ENCODE measurements around the gene PPP1R1B.

The PPP1R1B gene

GRCh38 chr17:39634384-39634871 lies 7.7 kb downstream of the PPP1R1B start:
- DNase-seq: peak in 1 of 2 donors; percentile 53

GRCh38 chr17:39635614-39636176 lies 8.9 kb downstream of the PPP1R1B start:
- no peak for DNase-seq

GRCh38 chr17:39636587-39636926 lies 9.8 kb downstream of the PPP1R1B start:
- no peak for DNase-seq

- DNase-seq: peak; percentile 89 to 91
Measured at GRCh38 chr17:39636927-39637736, 10.4 kb downstream of the PPP1R1B start, which contains the start of gene STARD3. STARD3 (plus strand) TSS chr17:39637144; CDS start chr17:39653532, 16,388 bp downstream.

- no peak for DNase-seq
Measured at GRCh38 chr17:39638317-39638716, 11.6 kb downstream of the PPP1R1B start.

- no peak for DNase-seq
Measured at GRCh38 chr17:39639043-39639442, 12.3 kb downstream of the PPP1R1B start.

GRCh38 chr17:39639566-39640458 lies 13.1 kb downstream of the PPP1R1B start:
- no peak for DNase-seq

- DNase-seq: no peak
Measured at GRCh38 chr17:39640591-39641031, 13.9 kb downstream of the PPP1R1B start.

GRCh38 chr17:39641097-39641496 lies 14.3 kb downstream of the PPP1R1B start:
- no peak for DNase-seq

- DNase-seq: no peak
Measured at GRCh38 chr17:39641883-39642282, 15.1 kb downstream of the PPP1R1B start.

GRCh38 chr17:39642291-39643074 lies 15.7 kb downstream of the PPP1R1B start:
- no peak for DNase-seq

- DNase-seq: no peak
Measured at GRCh38 chr17:39643271-39643670, 16.5 kb downstream of the PPP1R1B start.

- DNase-seq: no peak
Measured at GRCh38 chr17:39647256-39647655, 20.5 kb downstream of the PPP1R1B start.

GRCh38 chr17:39648616-39649366 lies 22.0 kb downstream of the PPP1R1B start:
- DNase-seq: no peak

GRCh38 chr17:39650121-39650579 lies 23.4 kb downstream of the PPP1R1B start:
- DNase-seq: no peak

- DNase-seq: no peak
Measured at GRCh38 chr17:39651923-39652586, 25.3 kb downstream of the PPP1R1B start.

- DNase-seq: no peak
Measured at GRCh38 chr17:39652587-39653315, 26.0 kb downstream of the PPP1R1B start.

GRCh38 chr17:39653316-39653661 lies 26.5 kb downstream of the PPP1R1B start:
- DNase-seq: no peak

GRCh38 chr17:39653662-39654331 lies 27.0 kb downstream of the PPP1R1B start:
- peak; percentile 73 to 82 for DNase-seq

- DNase-seq: no peak
Measured at GRCh38 chr17:39655105-39655504, 28.4 kb downstream of the PPP1R1B start.
